Endothelial cell (in vitro differentiated cells): ENCODE measurements around the gene LMO4. TPM values are rescaled to one million over a fixed set of nuclear protein-coding genes. Genes with fewer than 3 reads are reported as not detected.

Source experiments
- DNase-seq: peaks from one replicate; pipeline ENCODE4 v3.0.0; 2021; ENCODE audit warnings: low spot score
- H3K27ac Mint-ChIP-seq: one replicate; pipeline ENCODE4 v1.8.0; 2021; ENCODE audit warnings: mixed read lengths, inconsistent platforms; ENCODE audit not compliant: unreplicated experiment
- H3K27me3 Mint-ChIP-seq: one replicate; pipeline ENCODE4 v1.8.0; 2021; ENCODE audit warnings: mild to moderate bottlenecking, moderate library complexity, mixed read lengths, inconsistent platforms; ENCODE audit not compliant: unreplicated experiment
- H3K36me3 Mint-ChIP-seq: one replicate; pipeline ENCODE4 v1.8.0; 2021; ENCODE audit warnings: mild to moderate bottlenecking, low read depth, mixed read lengths, inconsistent platforms; ENCODE audit not compliant: unreplicated experiment
- H3K4me1 Mint-ChIP-seq: one replicate; pipeline ENCODE4 v1.8.0; 2021; ENCODE audit warnings: mild to moderate bottlenecking, mixed read lengths, inconsistent platforms; ENCODE audit not compliant: unreplicated experiment
- H3K4me3 Mint-ChIP-seq: one replicate; pipeline ENCODE4 v1.8.0; 2021; ENCODE audit warnings: mild to moderate bottlenecking, mixed read lengths, inconsistent platforms; ENCODE audit not compliant: unreplicated experiment
- H3K9me3 Mint-ChIP-seq: one replicate; pipeline ENCODE4 v1.8.0; 2021; ENCODE audit warnings: mixed read lengths, inconsistent platforms; ENCODE audit not compliant: unreplicated experiment
- total RNA-seq: library from RNA; stranded (reverse); fragmentation: NEBNext Ultra II Directional; extraction: Animal tissue kit (Norgen Biotek cat#: 25700); gene quantifications from one replicate; pipeline ENCODE4 v1.2.1, GENCODE V29; 2021; ENCODE audit not compliant: unreplicated experiment
- TF ChIP-seq, protein P1 (sequence below): fragments of 200-600 bp; sonication (generic); IDR thresholded peaks from one replicate; pipeline ENCODE4 v1.5.0; 2021; ENCODE audit warnings: antibody characterized with exemption; ENCODE audit not compliant: unreplicated experiment

LMO4 gene
- total RNA-seq, 1 donor from 2014 or later = 25.9 TPM

GRCh38 chr1:87296206-87296605 is 32.5 kb upstream of the LMO4 start:
- H3K9me3 Mint-ChIP-seq = no peaks in the 10 kb centered on the region
- H3K4me3 Mint-ChIP-seq = no peak overlapping the region
- DNase-seq = no peak
- H3K36me3 Mint-ChIP-seq = no peaks in the 10 kb centered on the region
- TF ChIP-seq, protein P1, sequence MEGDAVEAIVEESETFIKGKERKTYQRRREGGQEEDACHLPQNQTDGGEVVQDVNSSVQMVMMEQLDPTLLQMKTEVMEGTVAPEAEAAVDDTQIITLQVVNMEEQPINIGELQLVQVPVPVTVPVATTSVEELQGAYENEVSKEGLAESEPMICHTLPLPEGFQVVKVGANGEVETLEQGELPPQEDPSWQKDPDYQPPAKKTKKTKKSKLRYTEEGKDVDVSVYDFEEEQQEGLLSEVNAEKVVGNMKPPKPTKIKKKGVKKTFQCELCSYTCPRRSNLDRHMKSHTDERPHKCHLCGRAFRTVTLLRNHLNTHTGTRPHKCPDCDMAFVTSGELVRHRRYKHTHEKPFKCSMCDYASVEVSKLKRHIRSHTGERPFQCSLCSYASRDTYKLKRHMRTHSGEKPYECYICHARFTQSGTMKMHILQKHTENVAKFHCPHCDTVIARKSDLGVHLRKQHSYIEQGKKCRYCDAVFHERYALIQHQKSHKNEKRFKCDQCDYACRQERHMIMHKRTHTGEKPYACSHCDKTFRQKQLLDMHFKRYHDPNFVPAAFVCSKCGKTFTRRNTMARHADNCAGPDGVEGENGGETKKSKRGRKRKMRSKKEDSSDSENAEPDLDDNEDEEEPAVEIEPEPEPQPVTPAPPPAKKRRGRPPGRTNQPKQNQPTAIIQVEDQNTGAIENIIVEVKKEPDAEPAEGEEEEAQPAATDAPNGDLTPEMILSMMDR = no peak
- H3K4me1 Mint-ChIP-seq = no peaks in the 10 kb centered on the region
- no peaks in the 10 kb centered on the region for H3K27me3 Mint-ChIP-seq
- no peak overlapping the region for H3K27ac Mint-ChIP-seq

DNA sequence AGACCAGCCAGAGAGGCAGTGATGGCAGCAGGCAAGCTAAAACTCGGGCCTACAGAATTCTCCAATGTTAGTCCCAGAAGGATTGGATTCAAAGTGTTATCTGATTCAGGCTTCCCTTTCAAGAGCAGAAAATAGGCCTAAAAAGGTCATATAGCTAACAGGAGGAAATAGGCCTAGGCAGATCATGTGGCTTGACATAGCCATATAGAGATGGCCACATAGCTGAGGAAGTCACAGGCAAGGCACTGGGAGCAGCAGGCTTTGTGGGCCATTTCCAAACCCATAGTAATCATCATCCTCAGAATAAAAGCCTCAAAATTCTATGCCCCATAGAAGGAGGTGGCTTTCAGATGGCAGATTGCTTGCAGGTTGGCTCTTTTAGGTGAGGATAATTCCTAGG is 29.0 kb upstream of the LMO4 start:
- Mint-ChIP-seq H3K36me3 (no peaks in the 10 kb centered on the region), H3K4me3 (no peak overlapping the region), H3K4me1 (no peaks in the 10 kb centered on the region), H3K9me3 (no peaks in the 10 kb centered on the region), H3K27ac (no peak overlapping the region), H3K27me3 (no peaks in the 10 kb centered on the region)
- TF ChIP-seq, protein P1 = no peak
- no peak for DNase-seq

DNA sequence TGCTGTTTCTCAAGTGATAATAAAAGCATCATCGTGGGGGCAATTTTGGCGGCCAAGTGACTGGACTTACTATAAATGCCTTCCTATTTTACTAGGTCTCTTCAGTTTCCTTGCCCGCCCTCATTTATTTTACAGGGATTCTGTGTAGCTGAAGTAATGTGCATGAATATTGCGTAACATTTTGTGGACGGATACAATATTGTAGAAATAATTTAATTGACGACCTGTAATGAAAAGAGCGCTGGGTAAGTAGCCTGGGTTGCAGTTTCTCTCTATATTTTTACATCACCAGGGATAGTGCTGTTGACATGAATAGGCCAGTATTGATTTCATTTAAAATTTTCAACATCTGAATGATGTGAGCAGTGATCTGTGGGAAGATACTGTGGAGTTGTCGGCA is 28.1 kb upstream of the LMO4 start:
- TF ChIP-seq, protein P1 = no peak
- no peaks in the 10 kb centered on the region for H3K4me1 Mint-ChIP-seq
- no peaks in the 10 kb centered on the region for H3K9me3 Mint-ChIP-seq
- no peak overlapping the region for H3K4me3 Mint-ChIP-seq
- H3K36me3 Mint-ChIP-seq = no peaks in the 10 kb centered on the region
- no peak overlapping the region for H3K27ac Mint-ChIP-seq
- DNase-seq = no peak
- H3K27me3 Mint-ChIP-seq = no peaks in the 10 kb centered on the region

DNA sequence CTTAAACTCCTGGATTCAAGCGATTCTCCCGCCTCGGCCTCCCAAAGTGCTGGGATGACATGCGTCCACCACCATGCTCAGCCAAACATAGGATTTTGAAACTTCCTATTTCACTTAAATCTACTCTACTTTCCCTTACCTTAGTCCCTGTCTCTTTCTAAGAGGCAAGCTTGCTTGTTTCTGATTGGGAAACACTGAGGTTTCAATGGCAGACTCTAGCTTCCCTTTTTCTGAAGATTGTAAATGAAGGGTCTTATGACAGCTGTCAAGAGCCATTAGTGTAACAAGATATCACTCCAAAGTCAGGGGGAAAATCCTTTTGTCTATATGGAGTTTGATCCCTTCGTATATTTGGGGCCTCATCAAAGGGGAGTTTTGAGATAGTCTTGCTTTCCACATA is 23.5 kb upstream of the LMO4 start:
- peaks cover 4% of the 10 kb centered on the region for H3K4me1 Mint-ChIP-seq
- no peak for DNase-seq
- H3K36me3 Mint-ChIP-seq = no peaks in the 10 kb centered on the region
- no peaks in the 10 kb centered on the region for H3K9me3 Mint-ChIP-seq
- TF ChIP-seq, protein P1 = no peak
- no peak overlapping the region for H3K27ac Mint-ChIP-seq
- H3K27me3 Mint-ChIP-seq = no peaks in the 10 kb centered on the region
- H3K4me3 Mint-ChIP-seq = no peak overlapping the region

- H3K4me1 Mint-ChIP-seq = peaks cover 4% of the 10 kb centered on the region
- H3K4me3 Mint-ChIP-seq = no peak overlapping the region
- H3K9me3 Mint-ChIP-seq = no peaks in the 10 kb centered on the region
- no peaks in the 10 kb centered on the region for H3K36me3 Mint-ChIP-seq
- TF ChIP-seq, protein P1 = no peak
- DNase-seq = no peak
- H3K27ac Mint-ChIP-seq = no peak overlapping the region
- H3K27me3 Mint-ChIP-seq = no peaks in the 10 kb centered on the region
Measured at GRCh38 chr1:87305762-87306161, 22.9 kb upstream of the LMO4 start.
